Right lobe of liver (tissue), 4 donors: ENCODE measurements around the gene NR2F6.

ENCODE experiments used
- CTCF ChIP-seq, 4 donors: fragments of 200-600 bp in 3 of 4; fragments of 450-650 bp in 1 of 4; IDR thresholded peaks; one replicate each; pipeline versions ENCODE4 v1.5.1 to v1.8.0; 2016 to 2022; ENCODE audit warnings: antibody characterized with exemption in 4 of 4, mild to moderate bottlenecking in 2 of 4
- POLR2A ChIP-seq: fragments of 450-650 bp; IDR thresholded peaks from one replicate; pipeline ENCODE4 v1.6.1; 2017; ENCODE audit warnings: antibody characterized with exemption, mild to moderate bottlenecking
- donor health status: DM: no; HTN: no; CAD: no.
- donor health status: DM: no; HTN: no; CAD: no.
- donor health status: DM: no; HTN: yes; CAD: no.

- TF ChIP-seq CTCF (IDR thresholded peaks at IDR 0.05) = no peak
- TF ChIP-seq POLR2A = no peak
Observed at GRCh38 chr19:17196610-17197009, 49.1 kb downstream of the NR2F6 start.
